Mesendoderm (in vitro differentiated cells): ENCODE data around the gene TEX38.
"Not testable (repeated sequence)": the region's sequence is repeated elsewhere in the genome, so short reads cannot be mapped to it uniquely, and the experiment has no call there.

Source experiments
- DNase-seq: peaks from one replicate; pipeline ENCODE4 v3.0.0; 2013
- H2AK5ac ChIP-seq: 2 replicates; pipeline ENCODE4 v1.6.1; 2013; ENCODE audit warnings: low read length, inconsistent platforms
- H2BK120ac ChIP-seq: 2 replicates; pipeline ENCODE4 v1.6.1; 2013; ENCODE audit warnings: low read depth, mild to moderate bottlenecking, low read length, moderate library complexity, mixed read lengths
- H2BK15ac ChIP-seq: replicated peaks from 2 replicates; pipeline ENCODE4 v1.6.1; 2013; ENCODE audit warnings: low read depth, mild to moderate bottlenecking, moderate library complexity
- H2BK5ac ChIP-seq: 2 replicates; pipeline ENCODE4 v1.6.1; 2013; ENCODE audit warnings: low read length, inconsistent platforms
- H3K18ac ChIP-seq: 2 replicates; pipeline ENCODE4 v1.6.1; 2013; ENCODE audit warnings: mild to moderate bottlenecking, low read length, mixed read lengths
- H3K23ac ChIP-seq: one replicate; pipeline ENCODE4 v1.6.1; 2013; ENCODE audit warnings: low read length
- H3K27ac ChIP-seq: 2 replicates; pipeline ENCODE4 v1.5.1; 2013; ENCODE audit warnings: low read depth, mild to moderate bottlenecking, inconsistent platforms, low read length, moderate library complexity
- H3K27me3 ChIP-seq: 2 replicates; pipeline ENCODE4 v1.6.1; 2013; ENCODE audit warnings: low read length, control low read depth, mild to moderate bottlenecking, inconsistent platforms; ENCODE audit not compliant: insufficient read depth, poor library complexity
- H3K36me3 ChIP-seq: 2 replicates; pipeline ENCODE4 v1.6.1; 2013; ENCODE audit warnings: low read length, inconsistent platforms; ENCODE audit not compliant: control insufficient read depth, insufficient read depth
- H3K4ac ChIP-seq: one replicate; pipeline ENCODE4 v1.6.1; 2013; ENCODE audit warnings: low read depth, mild to moderate bottlenecking, low read length, moderate library complexity
- H3K4me1 ChIP-seq: 2 replicates; pipeline ENCODE4 v1.6.1; 2013; ENCODE audit warnings: low read depth, low read length, inconsistent platforms; ENCODE audit not compliant: control insufficient read depth
- H3K4me2 ChIP-seq: 2 replicates; pipeline ENCODE4 v1.6.1; 2013; ENCODE audit warnings: low read length
- H3K4me3 ChIP-seq: 2 replicates; pipeline ENCODE4 v1.5.1; 2013; ENCODE audit warnings: mild to moderate bottlenecking, low read length
- H3K56ac ChIP-seq: one replicate; pipeline ENCODE4 v1.6.1; 2013; ENCODE audit warnings: low read length
- H3K79me1 ChIP-seq: 2 replicates; pipeline ENCODE4 v1.6.1; 2013; ENCODE audit warnings: low read length, inconsistent platforms
- H3K79me2 ChIP-seq: 2 replicates; pipeline ENCODE4 v1.6.1; 2013; ENCODE audit warnings: mild to moderate bottlenecking, low read length; ENCODE audit not compliant: control insufficient read depth, insufficient read depth
- H3K9ac ChIP-seq: 2 replicates; pipeline ENCODE4 v1.6.1; 2013; ENCODE audit warnings: low read length, inconsistent platforms
- H4K5ac ChIP-seq: one replicate; pipeline ENCODE4 v1.6.1; 2013; ENCODE audit warnings: low read length
- H4K8ac ChIP-seq: one replicate; pipeline ENCODE4 v1.6.1; 2013; ENCODE audit warnings: low read depth, mild to moderate bottlenecking, control low read depth, low read length, moderate library complexity
- WGBS: extraction: QIAGEN DNeasy Blood & Tissue Kit; methylation state at CpG from one replicate; pipeline ENCODE4 v1.1.7; 2013; ENCODE audit warnings: low lambda C conversion rate, missing lambda C conversion rate; ENCODE audit not compliant: insufficient coverage; ENCODE audit errors: extremely low coverage; 5-methylcytosine and 5-hydroxymethylcytosine counted together

TEX38 gene

DNA sequence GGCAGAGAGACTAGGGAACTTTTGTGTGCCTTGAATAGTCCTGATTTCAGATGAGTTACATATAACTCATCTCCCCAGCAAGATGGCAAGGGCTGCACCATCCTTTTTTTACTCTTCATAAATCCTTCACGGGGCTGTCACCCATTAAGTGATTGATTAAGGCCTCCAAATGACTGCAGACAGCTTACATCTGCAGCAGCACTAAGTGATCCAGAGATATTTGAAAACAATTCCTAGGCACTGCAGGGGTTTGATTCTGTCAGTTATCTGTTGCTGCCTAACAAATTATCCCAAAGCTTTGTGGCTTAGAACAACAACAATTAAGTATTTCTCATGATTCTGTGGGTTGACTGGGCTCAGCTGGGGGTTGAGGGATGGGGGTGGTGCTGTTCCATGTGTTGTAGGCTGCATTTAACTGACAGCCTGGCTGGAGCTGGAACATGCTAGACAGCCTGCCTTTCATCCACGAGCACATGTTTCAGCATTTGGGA, 19.3 kb downstream of the TEX38 start:
- peaks cover 11% of the 10 kb centered on the region for H3K36me3 ChIP-seq
- H3K27ac ChIP-seq: peak overlapping the region; percentile 83
- no peak overlapping the region for H4K8ac ChIP-seq
- no peaks in the 10 kb centered on the region for H3K27me3 ChIP-seq
- H3K23ac ChIP-seq: no peak overlapping the region
- no peak overlapping the region for H3K4ac ChIP-seq
- no peak overlapping the region for H3K4me3 ChIP-seq
- no peak overlapping the region for H3K56ac ChIP-seq
- DNase-seq: peak; percentile 77
- H2AK5ac ChIP-seq: no peak overlapping the region
- WGBS: no CpG with 5 or more reads among the region's 2 CpGs
- no peak overlapping the region for H2BK5ac ChIP-seq
- no peak overlapping the region for H2BK120ac ChIP-seq
- H4K5ac ChIP-seq: no peak overlapping the region
- peaks cover 5% of the 10 kb centered on the region for H3K79me1 ChIP-seq
- peaks cover 5% of the 10 kb centered on the region for H3K4me1 ChIP-seq
- no peak overlapping the region for H2BK15ac ChIP-seq
- peak overlapping the region; percentile 8 for H3K9ac ChIP-seq
- H3K4me2 ChIP-seq: no peak overlapping the region
- no peaks in the 10 kb centered on the region for H3K79me2 ChIP-seq
- H3K18ac ChIP-seq: no peak overlapping the region

DNA sequence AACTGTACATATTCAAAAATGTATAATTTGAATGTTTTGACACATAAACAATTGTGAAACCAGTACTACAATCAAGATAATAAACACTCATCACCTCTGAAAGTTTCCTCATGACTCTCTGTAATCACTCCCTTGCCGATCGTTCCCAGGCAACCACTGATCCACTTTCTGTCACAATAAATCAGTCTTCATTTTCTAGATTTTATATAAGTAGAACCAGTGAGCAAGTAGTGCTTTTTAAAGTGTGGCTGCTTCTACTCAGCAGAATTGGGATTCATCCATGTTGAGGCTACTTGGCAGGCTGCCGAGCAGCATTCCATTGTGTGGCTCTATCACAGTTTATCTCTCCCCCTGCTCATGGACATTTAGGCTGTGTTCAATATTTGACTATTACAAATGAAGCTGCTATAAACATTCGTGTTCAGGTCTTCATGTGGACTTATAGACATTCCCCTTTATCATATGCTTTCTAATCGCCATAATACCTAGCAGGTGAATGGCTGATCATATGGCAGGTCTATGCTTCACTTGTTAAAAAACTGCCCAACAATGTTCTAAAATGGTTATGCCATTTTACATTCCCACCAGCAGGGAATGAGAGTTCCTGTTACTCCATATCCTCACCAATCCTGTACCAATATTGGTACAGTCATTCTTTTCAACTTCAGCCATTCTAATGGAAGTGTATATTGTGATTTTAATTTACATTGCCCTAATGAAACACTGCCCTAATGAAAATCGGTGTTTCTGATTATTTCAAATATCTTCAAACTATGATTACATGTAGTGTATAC, 20.5 kb downstream of the TEX38 start:
- whole genome bisulfite sequencing: no CpG with 5 or more reads among the region's 6 CpGs
- no peak overlapping the region for H2BK15ac ChIP-seq
- no peak overlapping the region for H3K9ac ChIP-seq

DNA sequence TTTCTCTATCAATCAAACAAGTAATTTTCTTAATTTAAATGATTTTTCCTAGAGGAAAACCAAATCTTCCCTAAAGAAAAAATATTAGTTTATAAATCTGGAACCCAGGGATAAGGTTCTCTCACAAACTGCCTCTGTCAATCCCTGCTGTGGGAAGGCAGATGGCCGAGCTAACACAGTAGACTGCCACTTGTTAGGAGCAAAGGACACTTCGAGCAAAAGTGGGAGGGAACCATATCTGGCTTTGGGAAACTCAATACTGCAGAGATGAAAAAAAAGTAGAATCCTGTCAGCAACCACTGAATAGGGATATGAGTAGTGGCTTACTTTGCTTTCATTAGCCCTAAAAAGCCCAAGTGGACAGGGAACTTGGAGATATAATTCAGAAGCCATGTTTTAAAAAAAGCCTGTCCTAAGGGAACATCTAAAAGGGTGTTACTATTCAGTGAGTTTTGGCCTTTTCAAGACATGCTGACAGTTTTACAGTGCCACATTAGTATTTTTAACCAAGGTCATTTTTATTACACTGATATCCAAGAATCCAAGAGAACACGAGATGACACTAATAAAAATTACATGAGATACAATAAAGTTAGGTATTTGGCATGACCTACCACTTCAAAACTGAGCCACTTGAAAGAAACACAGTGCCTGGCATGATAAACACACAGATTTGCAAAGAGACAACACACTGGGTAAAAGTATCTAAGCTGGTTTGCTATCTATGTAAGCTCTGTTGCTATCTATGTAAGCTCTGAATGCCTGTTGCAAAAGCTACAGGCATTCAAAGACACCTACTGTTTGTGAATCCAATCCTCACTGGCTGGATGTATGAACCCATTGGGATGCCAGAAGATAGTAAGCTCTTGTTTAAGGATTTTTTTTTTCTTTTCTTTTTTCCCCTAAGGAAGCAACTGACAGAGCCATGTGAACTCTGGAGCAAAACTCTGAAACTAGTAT, 21.4 kb downstream of the TEX38 start:
- Histone ChIP-seq H2AK5ac (peak overlapping the region; percentile 78), H3K4me1 (peaks cover 5% of the 10 kb centered on the region), H4K8ac (no peak overlapping the region), H3K79me2 (no peaks in the 10 kb centered on the region), H3K9ac (no peak overlapping the region), H3K4me2 (no peak overlapping the region), H3K27ac (peak overlapping the region; percentile 54), H3K4me3 (no peak overlapping the region), H2BK15ac (no peak overlapping the region), H3K23ac (no peak overlapping the region), H3K27me3 (no peaks in the 10 kb centered on the region), H3K36me3 (peaks cover 12% of the 10 kb centered on the region), H2BK5ac (no peak overlapping the region), H3K56ac (peak overlapping the region; percentile 60), H3K79me1 (peaks cover 5% of the 10 kb centered on the region), H3K18ac (peak overlapping the region; percentile 64), H4K5ac (no peak overlapping the region), H2BK120ac (no peak overlapping the region), H3K4ac (no peak overlapping the region)
- peak; percentile 89 for DNase-seq
- no CpG with 5 or more reads among the region's 3 CpGs for WGBS

More for the DNA sequence above, 20.5 kb downstream of the TEX38 start:
- Histone ChIP-seq H2AK5ac (no peak overlapping the region), H3K36me3 (peaks cover 12% of the 10 kb centered on the region), H3K79me2 (no peaks in the 10 kb centered on the region), H3K23ac (no peak overlapping the region), H3K79me1 (peaks cover 5% of the 10 kb centered on the region), H2BK5ac (no peak overlapping the region), H4K5ac (no peak overlapping the region), H3K27ac (no peak overlapping the region), H3K4me2 (no peak overlapping the region), H3K4me1 (peaks cover 5% of the 10 kb centered on the region), H2BK120ac (no peak overlapping the region), H3K27me3 (no peaks in the 10 kb centered on the region), H3K4me3 (no peak overlapping the region), H3K4ac (no peak overlapping the region), H3K56ac (no peak overlapping the region), H3K18ac (peak overlapping the region; percentile 12), H4K8ac (no peak overlapping the region)
- DNase-seq: peak; percentile 14

DNA sequence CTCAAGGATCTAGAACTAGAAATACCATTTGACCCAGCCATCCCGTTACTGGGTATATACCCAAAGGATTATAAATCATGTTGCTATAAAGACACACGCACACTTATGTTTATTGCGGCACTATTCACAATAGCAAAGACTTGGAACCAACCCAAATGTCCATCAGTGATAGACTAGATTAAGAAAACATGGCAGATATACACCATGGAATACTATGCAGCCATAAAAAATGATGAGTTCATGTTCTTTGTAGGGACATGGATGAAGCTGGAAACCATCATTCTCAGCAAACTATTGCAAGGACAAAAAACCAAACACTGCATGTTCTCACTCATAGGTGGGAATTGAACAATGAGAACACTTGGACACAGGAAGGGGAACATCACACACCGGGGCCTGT, 23.0 kb downstream of the TEX38 start:
- H3K27ac ChIP-seq, H3K27me3 ChIP-seq, H3K4me3 ChIP-seq, H4K5ac ChIP-seq, H2BK15ac ChIP-seq, H3K56ac ChIP-seq, H4K8ac ChIP-seq, H2AK5ac ChIP-seq, H3K23ac ChIP-seq, H2BK120ac ChIP-seq, H3K4me1 ChIP-seq, H3K36me3 ChIP-seq, H3K79me2 ChIP-seq, H3K9ac ChIP-seq, H3K4me2 ChIP-seq, H3K18ac ChIP-seq, H2BK5ac ChIP-seq, H3K4ac ChIP-seq, DNase-seq, H3K79me1 ChIP-seq: not testable (repeated sequence)
- WGBS: no CpG with 5 or more reads among the region's 4 CpGs

DNA sequence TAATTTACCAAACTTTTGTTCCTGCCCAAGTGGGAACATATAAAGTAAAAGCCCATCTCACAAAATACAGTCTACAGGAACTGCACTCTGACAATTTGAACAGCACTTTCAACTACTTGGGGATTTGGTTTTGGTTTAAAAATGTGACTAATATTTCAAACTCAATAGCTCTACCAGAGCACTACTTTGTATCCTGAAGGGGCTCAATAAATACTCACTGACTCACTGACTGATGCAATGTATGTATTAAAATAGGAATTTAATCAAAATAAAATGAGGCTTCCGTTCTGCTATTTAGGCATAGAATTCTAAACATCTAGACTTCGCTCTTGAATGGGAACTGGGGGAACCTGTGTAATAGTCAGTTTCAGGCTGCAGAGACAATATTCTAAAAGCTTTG, 25.4 kb downstream of the TEX38 start:
- H3K27me3 ChIP-seq: no peaks in the 10 kb centered on the region
- peaks cover 8% of the 10 kb centered on the region for H3K36me3 ChIP-seq

More for the DNA sequence above, 25.4 kb downstream of the TEX38 start:
- Histone ChIP-seq H4K5ac (no peak overlapping the region), H3K27ac (no peak overlapping the region), H3K79me2 (no peaks in the 10 kb centered on the region), H3K4ac (no peak overlapping the region), H3K18ac (no peak overlapping the region), H2BK15ac (no peak overlapping the region), H3K4me3 (no peak overlapping the region), H3K4me2 (no peak overlapping the region), H3K56ac (no peak overlapping the region), H3K4me1 (peaks cover 2% of the 10 kb centered on the region), H3K23ac (no peak overlapping the region), H3K9ac (no peak overlapping the region), H2BK120ac (no peak overlapping the region), H2BK5ac (no peak overlapping the region), H4K8ac (no peak overlapping the region), H2AK5ac (no peak overlapping the region), H3K79me1 (peaks cover 10% of the 10 kb centered on the region)
- no peak for DNase-seq
- WGBS: no CpG with 5 or more reads among the region's 2 CpGs
